ENCODE data around the gene SFRP4.

Gene SFRP4

DNA sequence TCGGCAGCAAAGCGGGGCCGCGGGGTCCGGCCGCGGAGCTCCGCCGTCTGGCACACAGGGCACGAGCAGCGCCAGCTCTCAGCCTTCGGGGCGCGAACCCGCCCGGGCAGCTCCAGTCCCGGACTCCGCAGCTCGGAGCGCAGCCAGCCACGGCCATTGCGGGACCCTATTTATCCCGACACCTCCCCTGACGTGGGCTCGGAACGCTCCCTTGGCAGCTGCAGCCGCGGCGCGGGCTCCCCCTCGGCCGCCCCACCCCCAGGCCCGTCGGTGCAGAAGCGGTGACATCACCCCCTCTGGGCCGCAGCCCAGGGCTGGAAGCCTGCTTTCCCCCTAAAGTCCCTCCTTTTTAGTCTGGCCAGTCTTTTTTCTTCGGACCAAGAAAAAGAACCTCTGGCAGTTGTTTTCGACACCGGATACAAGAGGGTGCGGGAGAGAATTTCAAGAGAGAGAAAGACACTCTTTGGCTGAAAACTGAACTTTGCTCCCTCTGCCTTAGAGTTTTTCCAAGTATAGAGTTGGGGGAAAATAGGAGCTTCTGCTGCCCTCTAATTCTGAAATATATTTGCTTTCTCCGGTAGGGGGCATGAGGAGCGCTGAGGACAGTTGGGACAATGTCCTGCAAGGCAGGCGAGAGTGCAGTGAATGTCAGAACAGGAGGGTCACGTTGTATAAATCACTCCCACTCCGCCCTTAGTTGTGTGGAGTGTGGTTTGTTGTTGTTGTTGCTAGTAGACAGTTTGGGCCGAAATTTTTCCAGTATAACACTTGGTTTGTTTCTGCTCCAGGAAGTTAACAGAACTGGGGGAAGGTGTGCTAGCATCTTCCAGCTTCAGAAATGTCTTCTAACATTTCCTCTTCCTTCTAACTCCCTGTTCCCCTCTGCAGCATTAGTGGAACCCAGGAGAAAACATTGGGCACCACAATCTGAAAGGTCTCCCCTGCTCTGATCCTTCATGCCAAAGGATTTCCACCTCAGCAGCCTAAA lies at the start of gene SFRP4:
Gene SFRP4, minus strand, starts transcription at position 145 of the 988 bp plus-strand sequence. CDS start 280 bp downstream, outside the sequence.
- H3K9me2 ChIP-seq (replicated peaks; ENCODE audit: insufficient read depth, low read length): no peaks in the 10 kb centered on the region
- H3K27me3 ChIP-seq (ENCODE audit: low read length): no peaks in the 10 kb centered on the region
- H3K79me2 ChIP-seq (ENCODE audit: insufficient read depth, low read length): no peaks in the 10 kb centered on the region
- no peak within 1 kb of the TSS for H3K4me2 ChIP-seq (ENCODE audit: low read depth, low read length, poor library complexity, severe bottlenecking)
- no peak for TF ChIP-seq EZH2phosphoT487 (conservative IDR thresholded peaks at IDR 0.05; ENCODE audit: low read length)
- TF ChIP-seq CTCF (IDR thresholded peaks at IDR 0.05; ENCODE audit: insufficient read depth, low read length, poor library complexity, severe bottlenecking): peak; percentile 51
- H3F3A ChIP-seq (ENCODE audit: insufficient read depth): no peaks in the 10 kb centered on the region
- no peak within 1 kb of the TSS for H3K27ac ChIP-seq (ENCODE audit: low read depth, low read length)
- H3K4me3 ChIP-seq (ENCODE audit: insufficient read depth, low read length, poor library complexity, severe bottlenecking): no peak within 1 kb of the TSS
- H3K9me3 ChIP-seq (ENCODE audit: insufficient read depth, low read length): no peaks in the 10 kb centered on the region
- H4K20me1 ChIP-seq (ENCODE audit: low read depth, low read length): no peaks in the 10 kb centered on the region
- no peak within 1 kb of the TSS for H3K9ac ChIP-seq (ENCODE audit: low read length)
- H3K36me3 ChIP-seq (ENCODE audit: low read length): no peaks in the 10 kb centered on the region
- H2AFZ ChIP-seq (ENCODE audit: low read depth, low read length, severe bottlenecking): no peak within 1 kb of the TSS

- H4K20me1 ChIP-seq (ENCODE audit: low read depth, low read length): no peaks in the 10 kb centered on the region
- no peaks in the 10 kb centered on the region for H3K27me3 ChIP-seq (ENCODE audit: low read length)
- H2AFZ ChIP-seq (ENCODE audit: low read depth, low read length, severe bottlenecking): no peak overlapping the region
- H3K27ac ChIP-seq (ENCODE audit: low read depth, low read length): no peak overlapping the region
- no peak overlapping the region for H3K4me2 ChIP-seq (ENCODE audit: low read depth, low read length, poor library complexity, severe bottlenecking)
- H3F3A ChIP-seq (ENCODE audit: insufficient read depth): no peaks in the 10 kb centered on the region
- H3K36me3 ChIP-seq (ENCODE audit: low read length): no peaks in the 10 kb centered on the region
- no peak overlapping the region for H3K9ac ChIP-seq (ENCODE audit: low read length)
- TF ChIP-seq EZH2phosphoT487 (conservative IDR thresholded peaks at IDR 0.05; ENCODE audit: low read length) (no peak), CTCF (IDR thresholded peaks at IDR 0.05; ENCODE audit: insufficient read depth, low read length, poor library complexity, severe bottlenecking) (no peak)
- H3K79me2 ChIP-seq (ENCODE audit: insufficient read depth, low read length): no peaks in the 10 kb centered on the region
- H3K9me3 ChIP-seq (ENCODE audit: insufficient read depth, low read length): no peaks in the 10 kb centered on the region
- no peak overlapping the region for H3K4me3 ChIP-seq (ENCODE audit: insufficient read depth, low read length, poor library complexity, severe bottlenecking)
- H3K9me2 ChIP-seq (replicated peaks; ENCODE audit: insufficient read depth, low read length): no peaks in the 10 kb centered on the region
These were observed 47.6 kb upstream of the SFRP4 start for GRCh38 chr7:37964196-37964595.

- Histone ChIP-seq H3F3A (ENCODE audit: insufficient read depth) (no peaks in the 10 kb centered on the region), H2AFZ (ENCODE audit: low read depth, low read length, severe bottlenecking) (no peak overlapping the region), H3K4me2 (ENCODE audit: low read depth, low read length, poor library complexity, severe bottlenecking) (no peak overlapping the region), H3K27me3 (ENCODE audit: low read length) (no peaks in the 10 kb centered on the region), H4K20me1 (ENCODE audit: low read depth, low read length) (no peaks in the 10 kb centered on the region), H3K9ac (ENCODE audit: low read length) (no peak overlapping the region), H3K27ac (ENCODE audit: low read depth, low read length) (no peak overlapping the region), H3K79me2 (ENCODE audit: insufficient read depth, low read length) (no peaks in the 10 kb centered on the region), H3K9me3 (ENCODE audit: insufficient read depth, low read length) (no peaks in the 10 kb centered on the region), H3K9me2 (replicated peaks; ENCODE audit: insufficient read depth, low read length) (no peaks in the 10 kb centered on the region), H3K4me3 (ENCODE audit: insufficient read depth, low read length, poor library complexity, severe bottlenecking) (no peak overlapping the region), H3K36me3 (ENCODE audit: low read length) (no peaks in the 10 kb centered on the region)
- TF ChIP-seq EZH2phosphoT487 (conservative IDR thresholded peaks at IDR 0.05; ENCODE audit: low read length): no peak
- no peak for TF ChIP-seq CTCF (IDR thresholded peaks at IDR 0.05; ENCODE audit: insufficient read depth, low read length, poor library complexity, severe bottlenecking)
These were observed 44.6 kb upstream of the SFRP4 start for GRCh38 chr7:37961251-37961650.
